ENCODE results near the gene ARHGAP18. TPM values are rescaled to one million over a fixed set of nuclear protein-coding genes. Genes with fewer than 3 reads are reported as not detected.
A peak's percentile ranks its signal among the peaks of the same experiment; 100 is the strongest.

ARHGAP18 gene
- total and polyA plus RNA-seq, 2 experiments from 2014 or later: 12.5 to 23.8 TPM

DNA sequence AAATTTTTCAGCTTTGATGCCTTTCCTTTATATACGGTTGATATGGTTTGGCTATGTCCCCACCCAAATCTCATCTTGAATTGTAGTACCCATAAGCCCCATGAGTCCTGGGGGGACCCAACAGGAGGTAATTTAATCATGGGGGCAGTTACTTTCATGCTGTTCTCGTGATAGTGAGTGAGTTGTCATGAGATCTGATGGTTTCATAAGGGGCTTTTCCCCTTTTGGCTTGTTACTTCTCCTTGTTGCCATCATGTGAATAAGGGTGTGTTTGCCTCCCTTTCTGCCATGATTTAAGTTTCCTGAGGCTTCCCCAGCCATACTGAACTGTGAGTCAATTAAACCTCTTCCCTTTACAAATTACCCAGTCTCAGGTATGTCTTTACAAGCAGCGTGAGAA lies 66.8 kb downstream of the ARHGAP18 start:
- TF ChIP-seq EZH2phosphoT487 (IDR thresholded peaks at IDR 0.05; ENCODE audit: insufficient read depth, low read depth): no peak
- no peak for TF ChIP-seq EZH2 (IDR thresholded peaks at IDR 0.05; ENCODE audit: insufficient read depth, poor library complexity, severe bottlenecking)
- no peak for DNase-seq
- Histone ChIP-seq H3K9me3 (ENCODE audit: low read depth) (no peaks in the 10 kb centered on the region), H3K27ac (no peak overlapping the region), H4K20me1 (ENCODE audit: insufficient read depth) (no peaks in the 10 kb centered on the region), H3K9me2 (ENCODE audit: insufficient read depth) (no peaks in the 10 kb centered on the region), H3K4me2 (ENCODE audit: unreplicated experiment) (no peak overlapping the region), H3K9ac (no peak overlapping the region), H3K27me3 (replicated peaks; ENCODE audit: insufficient read depth) (no peaks in the 10 kb centered on the region), H3K36me3 (ENCODE audit: low read depth) (peaks cover 8% of the 10 kb centered on the region; the same call in 1 of the 2 replicates), H3F3A (ENCODE audit: insufficient read depth) (peaks cover 33% of the 10 kb centered on the region), H3K4me3 (no peak overlapping the region), H2AFZ (no peak overlapping the region), H3K4me1 (ENCODE audit: insufficient read depth) (peaks cover 51% of the 10 kb centered on the region), H3K79me2 (ENCODE audit: insufficient read depth) (peaks cover 29% of the 10 kb centered on the region)
- WGBS, 2 experiments (ENCODE audit: low coverage in 1 of 2, low lambda C conversion rate in 2 of 2, missing lambda C conversion rate in 2 of 2): 97 to 98% methylated on average over 3 of the region's 3 CpGs
- in situ Hi-C loops (cut with MboI): no loop called here

DNA sequence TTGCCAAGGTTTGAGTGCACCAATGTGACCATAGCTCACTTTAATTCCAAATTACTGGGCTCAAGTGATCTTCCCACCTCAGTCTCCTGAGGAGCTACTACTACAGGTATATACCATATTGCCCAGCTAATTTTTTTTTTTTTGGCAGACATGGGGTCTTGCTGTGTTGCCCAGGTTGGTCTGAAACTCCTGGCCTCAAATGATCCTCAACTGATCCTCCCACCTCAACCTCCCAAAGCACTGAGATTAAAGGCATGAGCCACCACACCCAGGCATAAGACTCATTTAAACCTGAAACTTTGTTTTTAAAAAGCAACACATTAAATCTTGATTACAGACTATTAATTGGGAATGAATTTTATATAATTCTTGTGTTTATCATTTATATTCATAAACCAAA lies 67.7 kb downstream of the ARHGAP18 start:
- Histone ChIP-seq H3K79me2 (ENCODE audit: insufficient read depth) (peaks cover 24% of the 10 kb centered on the region), H3K9me3 (ENCODE audit: low read depth) (no peaks in the 10 kb centered on the region), H3K9ac (no peak overlapping the region), H3K9me2 (ENCODE audit: insufficient read depth) (no peaks in the 10 kb centered on the region), H3K36me3 (ENCODE audit: low read depth) (peaks cover 12% of the 10 kb centered on the region; the same call in 1 of the 2 replicates), H3K4me2 (ENCODE audit: unreplicated experiment) (no peak overlapping the region), H3K27me3 (replicated peaks; ENCODE audit: insufficient read depth) (no peaks in the 10 kb centered on the region), H3K4me3 (no peak overlapping the region), H3F3A (ENCODE audit: insufficient read depth) (peaks cover 33% of the 10 kb centered on the region), H3K4me1 (ENCODE audit: insufficient read depth) (peaks cover 51% of the 10 kb centered on the region), H4K20me1 (ENCODE audit: insufficient read depth) (no peaks in the 10 kb centered on the region), H3K27ac (no peak overlapping the region), H2AFZ (no peak overlapping the region)
- TF ChIP-seq EZH2phosphoT487 (IDR thresholded peaks at IDR 0.05; ENCODE audit: insufficient read depth, low read depth): no peak
- TF ChIP-seq EZH2 (IDR thresholded peaks at IDR 0.05; ENCODE audit: insufficient read depth, poor library complexity, severe bottlenecking): no peak
- in situ Hi-C loops (cut with MboI): no loop called here
- DNase-seq: no peak

- Histone ChIP-seq H3K36me3 (ENCODE audit: low read depth) (peaks cover 12% of the 10 kb centered on the region; the same call in 1 of the 2 replicates), H3K9me2 (ENCODE audit: insufficient read depth) (no peaks in the 10 kb centered on the region), H3F3A (ENCODE audit: insufficient read depth) (peaks cover 33% of the 10 kb centered on the region), H2AFZ (no peak overlapping the region), H4K20me1 (ENCODE audit: insufficient read depth) (no peaks in the 10 kb centered on the region), H3K27ac (0 out of 2 replicates have a peak overlapping the region, but pooled peaks have one; percentile 12), H3K9me3 (ENCODE audit: low read depth) (no peaks in the 10 kb centered on the region), H3K79me2 (ENCODE audit: insufficient read depth) (peaks cover 14% of the 10 kb centered on the region; the same call in 1 of the 2 replicates), H3K4me2 (ENCODE audit: unreplicated experiment) (peak overlapping the region; percentile 14), H3K27me3 (replicated peaks; ENCODE audit: insufficient read depth) (no peaks in the 10 kb centered on the region), H3K9ac (no peak overlapping the region), H3K4me1 (ENCODE audit: insufficient read depth) (peaks cover 44% of the 10 kb centered on the region), H3K4me3 (no peak overlapping the region)
- TF ChIP-seq EZH2phosphoT487 (IDR thresholded peaks at IDR 0.05; ENCODE audit: insufficient read depth, low read depth): no peak
- no peak for TF ChIP-seq EZH2 (IDR thresholded peaks at IDR 0.05; ENCODE audit: insufficient read depth, poor library complexity, severe bottlenecking)
- in situ Hi-C loops (cut with MboI): no loop called here
- DNase-seq: peak; percentile 62
Observed at GRCh38 chr6:129641344-129641743, 68.6 kb downstream of the ARHGAP18 start.

DNA sequence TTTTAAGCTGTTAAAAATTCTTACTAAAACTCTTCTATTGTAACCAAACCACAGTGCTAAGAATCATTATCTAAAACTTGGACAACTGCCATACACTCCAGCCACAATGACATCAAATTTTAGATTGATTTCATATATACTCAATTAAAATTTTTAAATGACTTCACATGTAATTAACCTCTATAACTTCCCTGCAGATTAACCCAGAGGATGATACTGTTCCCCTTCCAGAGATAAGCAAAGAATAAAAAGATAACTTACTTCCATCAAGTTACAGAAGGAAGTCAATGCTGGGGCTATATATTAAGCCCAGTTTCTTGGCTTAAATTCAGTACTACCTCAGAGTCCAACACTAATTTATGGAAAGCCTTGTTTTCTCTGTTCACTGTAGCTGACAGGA lies 71.3 kb downstream of the ARHGAP18 start:
- no peak overlapping the region for H3K4me2 ChIP-seq (ENCODE audit: unreplicated experiment)
- TF ChIP-seq EZH2 (IDR thresholded peaks at IDR 0.05; ENCODE audit: insufficient read depth, poor library complexity, severe bottlenecking) (no peak), EZH2phosphoT487 (IDR thresholded peaks at IDR 0.05; ENCODE audit: insufficient read depth, low read depth) (no peak)
- H3K9me2 ChIP-seq (ENCODE audit: insufficient read depth): no peaks in the 10 kb centered on the region
- no peaks in the 10 kb centered on the region for H3K9me3 ChIP-seq (ENCODE audit: low read depth)
- no peaks in the 10 kb centered on the region for H3K27me3 ChIP-seq (replicated peaks; ENCODE audit: insufficient read depth)
- DNase-seq: no peak
- H4K20me1 ChIP-seq (ENCODE audit: insufficient read depth): no peaks in the 10 kb centered on the region
- H3K9ac ChIP-seq: no peak overlapping the region
- peaks cover 29% of the 10 kb centered on the region for H3F3A ChIP-seq (ENCODE audit: insufficient read depth)
- no peak overlapping the region for H3K27ac ChIP-seq
- H3K4me3 ChIP-seq: no peak overlapping the region
- H3K4me1 ChIP-seq (ENCODE audit: insufficient read depth): peaks cover 37% of the 10 kb centered on the region
- H3K36me3 ChIP-seq (ENCODE audit: low read depth): peaks cover 12% of the 10 kb centered on the region; the same call in 1 of the 2 replicates
- H2AFZ ChIP-seq: no peak overlapping the region
- H3K79me2 ChIP-seq (ENCODE audit: insufficient read depth): peaks cover 7% of the 10 kb centered on the region; the same call in 1 of the 2 replicates
- in situ Hi-C loops (cut with MboI): no loop called here

DNA sequence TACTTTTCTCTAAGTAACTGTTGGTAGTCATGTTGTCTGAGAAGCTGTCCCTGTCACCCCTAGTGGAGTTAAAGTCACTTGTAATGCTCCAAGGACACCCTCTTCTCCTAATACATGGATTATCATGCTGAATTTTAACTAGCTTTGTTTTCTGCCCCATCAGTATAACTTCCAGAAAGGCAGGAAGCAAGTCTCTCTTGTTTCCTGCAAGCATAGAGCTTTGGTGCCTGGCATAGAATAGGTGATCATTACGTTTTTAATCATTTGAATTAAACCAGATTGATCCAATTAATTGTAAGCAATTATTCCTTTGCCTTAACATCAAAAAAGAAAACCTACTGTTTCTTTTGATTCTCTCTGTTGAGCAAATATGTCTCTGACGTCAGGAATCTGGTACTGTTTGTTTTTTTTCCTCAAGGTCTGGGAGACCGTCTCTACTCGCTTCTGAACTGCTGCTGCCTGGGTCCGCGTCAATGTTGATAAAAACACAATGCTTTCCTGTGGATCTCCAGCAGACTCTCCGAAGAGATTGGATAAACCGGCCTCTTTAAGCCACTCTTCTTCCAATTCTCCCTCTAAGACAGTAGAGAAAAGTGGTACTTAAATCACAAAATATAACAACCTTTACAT lies 71.8 kb downstream of the ARHGAP18 start:
- H3K4me2 ChIP-seq (ENCODE audit: unreplicated experiment): no peak overlapping the region
- in situ Hi-C loops (cut with MboI): no loop called here
- peaks cover 12% of the 10 kb centered on the region; the same call in 1 of the 2 replicates for H3K36me3 ChIP-seq (ENCODE audit: low read depth)
- H3K4me3 ChIP-seq: no peak overlapping the region
- no peak overlapping the region for H3K9ac ChIP-seq
- no peak overlapping the region for H2AFZ ChIP-seq
- DNase-seq: no peak
- H3K4me1 ChIP-seq (ENCODE audit: insufficient read depth): peaks cover 35% of the 10 kb centered on the region
- no peaks in the 10 kb centered on the region for H4K20me1 ChIP-seq (ENCODE audit: insufficient read depth)
- no peak for TF ChIP-seq EZH2phosphoT487 (IDR thresholded peaks at IDR 0.05; ENCODE audit: insufficient read depth, low read depth)
- TF ChIP-seq EZH2 (IDR thresholded peaks at IDR 0.05; ENCODE audit: insufficient read depth, poor library complexity, severe bottlenecking): no peak
- WGBS, 2 experiments (ENCODE audit: low coverage in 1 of 2, low lambda C conversion rate in 2 of 2, missing lambda C conversion rate in 2 of 2): 95 to 98% methylated on average over 8 of the region's 8 CpGs
- no peaks in the 10 kb centered on the region for H3K9me2 ChIP-seq (ENCODE audit: insufficient read depth)
- peaks cover 28% of the 10 kb centered on the region for H3F3A ChIP-seq (ENCODE audit: insufficient read depth)
- no peak overlapping the region for H3K27ac ChIP-seq
- peaks cover 7% of the 10 kb centered on the region; the same call in 1 of the 2 replicates for H3K79me2 ChIP-seq (ENCODE audit: insufficient read depth)
- H3K27me3 ChIP-seq (replicated peaks; ENCODE audit: insufficient read depth): no peaks in the 10 kb centered on the region
- H3K9me3 ChIP-seq (ENCODE audit: low read depth): no peaks in the 10 kb centered on the region
